H1 (cell line): ENCODE measurements around the gene BIRC2. TPM values are rescaled to one million over a fixed set of nuclear protein-coding genes. Genes with fewer than 3 reads are reported as not detected.
A peak's percentile ranks its signal among the peaks of the same experiment; 100 is the strongest.
"Not testable (repeated sequence)": the region's sequence is repeated elsewhere in the genome, so short reads cannot be mapped to it uniquely, and the experiment has no call there.

Source experiments
- CTCF ChIA-PET: fragments of 300-600 bp; sonication (Branson Sonifier 250); formaldehyde crosslinking; loops from one replicate; lab custom pipeline; 2021; ENCODE audit not compliant: partially characterized antibody; lab: Charles Lee
- POLR2A ChIA-PET: fragments of 300-600 bp; sonication (Branson Sonifier 250); formaldehyde crosslinking; loops from one replicate; lab custom pipeline; 2021; ENCODE audit warnings: inconsistent platforms; ENCODE audit not compliant: partially characterized antibody; lab: Charles Lee
- DNase-seq, 2 experiments: peaks; one replicate each; pipeline versions ENCODE4 v3.0.0 to v3.0.0-alpha.2; 2010 to 2022; ENCODE audit warnings: low spot score in 2 of 2, low read depth in 1 of 2, mixed read lengths in 1 of 2
- FAIRE-seq: peaks from 2 replicates; lab custom pipeline; 2011; peaks lifted over from hg19 to GRCh38; lab: Jason Lieb, UNC
- H2AFZ ChIP-seq: 2 replicates; pipeline ENCODE4 v1.8.1; 2012; ENCODE audit warnings: low read length, inconsistent platforms
- H2AK5ac ChIP-seq: 2 replicates; pipeline ENCODE4 v1.6.1; 2013; ENCODE audit warnings: low read depth, low read length
- H2BK120ac ChIP-seq: replicated peaks from 2 replicates; pipeline ENCODE3; 2013; ENCODE audit warnings: low read depth, low read length, inconsistent platforms
- H2BK12ac ChIP-seq: 2 replicates; pipeline ENCODE4 v1.6.1; 2013; ENCODE audit warnings: low read depth, low read length
- H2BK15ac ChIP-seq: 2 replicates; pipeline ENCODE4 v1.6.1; 2013; ENCODE audit warnings: low read length
- H2BK20ac ChIP-seq: 2 replicates; pipeline ENCODE4 v1.6.1; 2013; ENCODE audit warnings: low read length
- H2BK5ac ChIP-seq: 2 replicates; pipeline ENCODE4 v1.6.1; 2013; ENCODE audit warnings: low read depth, low read length
- H3K14ac ChIP-seq: 2 replicates; pipeline ENCODE4 v1.6.1; 2013; ENCODE audit warnings: inconsistent platforms; ENCODE audit not compliant: insufficient read length
- H3K18ac ChIP-seq: 2 replicates; pipeline ENCODE4 v1.6.1; 2013; ENCODE audit warnings: low read length; ENCODE audit errors: extremely low read depth
- H3K23ac ChIP-seq: 2 replicates; pipeline ENCODE4 v1.6.1; 2013; ENCODE audit warnings: inconsistent platforms; ENCODE audit not compliant: insufficient read length
- H3K23me2 ChIP-seq: 2 replicates; pipeline ENCODE4 v1.6.1; 2013; ENCODE audit warnings: low read depth, low read length
- H3K27ac ChIP-seq: 2 replicates; pipeline ENCODE4 v1.6.1; 2011; ENCODE audit warnings: low read depth, low read length, inconsistent platforms
- H3K27me3 ChIP-seq, 4 experiments: replicated peaks in 1 of 4; 1 replicate in 1 of 4; 2 replicates in 3 of 4; pipeline versions ENCODE4 v1.6.1 to v1.8.1; 2011 to 2013; ENCODE audit warnings: low read length in 3 of 4, mild to moderate bottlenecking in 3 of 4, inconsistent platforms in 2 of 4, mixed read lengths in 2 of 4, moderate library complexity in 1 of 4; ENCODE audit not compliant: control insufficient read depth in 3 of 4, insufficient read depth in 3 of 4; ENCODE audit errors: extremely low read depth in 1 of 4
- H3K36me3 ChIP-seq, 4 experiments: 2 replicates each; pipeline versions ENCODE4 v1.6.1 to v1.8.1; 2011 to 2013; ENCODE audit warnings: mild to moderate bottlenecking in 4 of 4, low read length in 3 of 4, moderate library complexity in 2 of 4, control low read depth in 1 of 4, inconsistent platforms in 1 of 4; ENCODE audit not compliant: insufficient read depth in 4 of 4, control insufficient read depth in 2 of 4
- H3K4ac ChIP-seq: replicated peaks from 2 replicates; pipeline ENCODE3; 2013; ENCODE audit warnings: low read length, low read depth, mixed read lengths, inconsistent platforms; ENCODE audit not compliant: insufficient read length
- H3K4me1 ChIP-seq, 4 experiments: replicated peaks in 1 of 4; 1 replicate in 1 of 4; 2 replicates in 3 of 4; pipeline versions ENCODE4 v1.6.1 to v1.8.1; 2011 to 2013; ENCODE audit warnings: low read length in 3 of 4, inconsistent platforms in 2 of 4, mixed read lengths in 1 of 4; ENCODE audit not compliant: insufficient read depth in 4 of 4, control insufficient read depth in 3 of 4
- H3K4me2 ChIP-seq, 2 experiments: 2 replicates each; pipeline versions ENCODE4 v1.6.1 to v1.8.1; 2011 to 2013; ENCODE audit warnings: low read depth in 2 of 2, low read length in 2 of 2, control low read depth in 1 of 2, inconsistent platforms in 1 of 2, mild to moderate bottlenecking in 1 of 2; ENCODE audit not compliant: insufficient read depth in 1 of 2
- H3K4me3 ChIP-seq, 4 experiments: fragments of 200-600, 300-600 bp in 1 of 4; sonication (generic), shearing (Covaris generic), sonication (Bioruptor Twin) in 1 of 4; 2 replicates each; pipeline versions ENCODE4 v1.5.1 to v1.8.1; 2011 to 2016; ENCODE audit warnings: low read length in 4 of 4, low read depth in 3 of 4, control low read depth in 2 of 4, inconsistent platforms in 2 of 4, mild to moderate bottlenecking in 2 of 4, mixed read lengths in 1 of 4, moderate library complexity in 1 of 4; ENCODE audit not compliant: insufficient read depth in 2 of 4; ENCODE audit errors: extremely low read depth in 1 of 4
- H3K56ac ChIP-seq: replicated peaks from 2 replicates; pipeline ENCODE3; 2013; ENCODE audit warnings: low read depth, mild to moderate bottlenecking, mixed read lengths, low read length, inconsistent platforms; ENCODE audit not compliant: insufficient read length
- H3K79me1 ChIP-seq: 2 replicates; pipeline ENCODE4 v1.6.1; 2013; ENCODE audit warnings: low read depth, low read length, control low read depth
- H3K79me2 ChIP-seq, 2 experiments: 2 replicates each; pipeline versions ENCODE4 v1.6.1 to v1.8.1; 2012 to 2013; ENCODE audit warnings: low read length in 2 of 2, mild to moderate bottlenecking in 2 of 2, inconsistent platforms in 1 of 2; ENCODE audit not compliant: insufficient read depth in 2 of 2, control insufficient read depth in 1 of 2
- H3K9ac ChIP-seq, 4 experiments: replicated peaks in 1 of 4; 1 replicate in 1 of 4; 2 replicates in 3 of 4; pipeline versions ENCODE4 v1.6.1 to v1.8.1; 2011 to 2013; ENCODE audit warnings: low read depth in 3 of 4, low read length in 3 of 4, control low read depth in 2 of 4, mild to moderate bottlenecking in 2 of 4, moderate library complexity in 2 of 4, inconsistent platforms in 1 of 4; ENCODE audit errors: extremely low read depth in 1 of 4
- H3K9me3 ChIP-seq, 2 experiments: 2 replicates each; pipeline versions ENCODE4 v1.6.1 to v1.8.1; 2012 to 2013; ENCODE audit warnings: mild to moderate bottlenecking in 2 of 2, moderate library complexity in 2 of 2, control low read depth in 1 of 2, inconsistent platforms in 1 of 2, low read depth in 1 of 2, low read length in 1 of 2, mixed read lengths in 1 of 2; ENCODE audit not compliant: insufficient read depth in 2 of 2
- H4K20me1 ChIP-seq, 2 experiments: replicated peaks in 1 of 2; 2 replicates each; pipeline versions ENCODE3 to v1.8.1; 2011 to 2013; ENCODE audit warnings: inconsistent platforms in 2 of 2, low read length in 2 of 2, mild to moderate bottlenecking in 1 of 2; ENCODE audit not compliant: insufficient read depth in 2 of 2, control insufficient read depth in 1 of 2
- H4K5ac ChIP-seq: 2 replicates; pipeline ENCODE4 v1.6.1; 2013; ENCODE audit warnings: low read length, low read depth, mixed read lengths, inconsistent platforms; ENCODE audit not compliant: insufficient read length
- H4K8ac ChIP-seq: 2 replicates; pipeline ENCODE4 v1.8.0; 2013; ENCODE audit warnings: mild to moderate bottlenecking, moderate library complexity, low read length, inconsistent platforms; ENCODE audit not compliant: insufficient read depth; ENCODE audit errors: extremely low read depth
- H4K91ac ChIP-seq: replicated peaks from 2 replicates; pipeline ENCODE3; 2013; ENCODE audit warnings: low read length, mixed read lengths, inconsistent platforms; ENCODE audit not compliant: insufficient read length
- ASH2L ChIP-seq: fragments of 200-600, 300-600 bp; sonication (generic); IDR thresholded peaks from one replicate; pipeline ENCODE4 v1.7.1; 2017; ENCODE audit warnings: low read length
- CTBP2 ChIP-seq: IDR thresholded peaks from 2 replicates; pipeline ENCODE4 v1.7.0; 2011; ENCODE audit warnings: borderline replicate concordance, mild to moderate bottlenecking, moderate library complexity, mixed read lengths, low read length; ENCODE audit not compliant: insufficient read depth, insufficient read length
- PHF8 ChIP-seq: fragments of 200-600 bp; sonication (generic); conservative IDR thresholded peaks from 2 replicates; pipeline ENCODE4 v1.7.1; 2012; ENCODE audit warnings: low read depth, mild to moderate bottlenecking, inconsistent platforms, low read length, moderate library complexity
- SP2 ChIP-seq: IDR thresholded peaks from 2 replicates; pipeline ENCODE4 v1.6.1; 2012; ENCODE audit warnings: mild to moderate bottlenecking, low read length, inconsistent platforms
- SUZ12 ChIP-seq: fragments of 200-600 bp; sonication (generic); IDR thresholded peaks from 2 replicates; pipeline ENCODE4 v1.6.1; 2012; ENCODE audit warnings: mild to moderate bottlenecking, inconsistent platforms, low read length, moderate library complexity, mixed read lengths
- WGBS, 2 experiments: shearing (Covaris generic) in 1 of 2; methylation state at CpG; one replicate each; pipeline versions ENCODE4 v1.1.6 to v1.1.7; 2013 to 2015; ENCODE audit warnings: low lambda C conversion rate in 2 of 2, mixed read lengths in 2 of 2, inconsistent platforms in 1 of 2, low coverage in 1 of 2, missing lambda C conversion rate in 1 of 2; ENCODE audit not compliant: insufficient replicate concordance in 2 of 2, insufficient coverage in 1 of 2, insufficient read length in 1 of 2; ENCODE audit errors: extremely low coverage in 1 of 2, missing lambda C conversion rate in 1 of 2; 5-methylcytosine and 5-hydroxymethylcytosine counted together
- polyA plus RNA-seq, 7 experiments: library from polyadenylated mRNA; depleted of rRNA in 3 of 7; stranded (reverse) in 5 of 7; unstranded in 2 of 7; fragments of >200 nt in 5 of 7; fragments of 200-250 nt in 2 of 7; gene quantifications; 1 replicate in 5 of 7; 2 replicates in 1 of 7; 4 replicates in 1 of 7; pipeline versions ENCODE4 v1.2.1 to v1.2.3, GENCODE V29; 2011 to 2013; ENCODE audit warnings: missing spikeins in 2 of 7, mixed read lengths in 2 of 7
- total RNA-seq: library from RNA; stranded (reverse); fragmentation: NEBNext Ultra II Directional; extraction: Animal tissue kit (Norgen Biotek cat#: 25700); gene quantifications from 2 replicates; pipeline ENCODE4 v1.2.1, GENCODE V29; 2021
- TF ChIP-seq, protein P1 (sequence below): IDR thresholded peaks from 2 replicates; pipeline ENCODE4 v1.6.1; 2012; ENCODE audit warnings: inconsistent platforms

Gene BIRC2
- total and polyA plus RNA-seq, 2 of the 8 experiments (the other 6 are each of a cell fraction or from before 2014, with no cell fraction given), result 18.4 to 24.7 TPM

DNA sequence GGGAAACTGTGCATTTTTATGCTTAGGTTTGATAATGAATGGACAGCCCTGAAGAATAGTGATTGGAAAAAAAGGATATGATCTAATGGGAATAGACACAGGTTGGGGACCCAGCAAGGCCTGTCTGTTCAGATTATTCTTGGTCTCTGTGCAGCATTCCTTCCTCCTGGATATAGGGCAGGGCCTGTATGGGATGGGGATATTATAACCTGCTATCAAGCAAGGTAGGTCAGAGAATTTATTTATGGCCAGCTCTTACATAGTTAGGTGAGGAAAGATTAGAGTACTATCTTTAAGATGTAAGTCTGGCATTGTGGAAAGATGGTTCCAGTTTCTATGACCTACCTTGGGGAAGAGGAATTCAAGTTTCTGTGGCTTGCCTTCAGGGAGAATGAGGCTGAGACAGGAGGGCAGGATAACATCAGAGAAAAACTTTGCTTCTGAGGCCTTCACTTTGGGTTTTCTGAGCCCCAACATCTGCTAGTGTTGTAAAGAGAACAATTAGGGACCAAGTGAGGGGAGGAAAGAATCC lies 8.5 kb upstream of the BIRC2 start (continued):
- TF ChIP-seq PHF8, result no peak
- TF ChIP-seq, protein P1, sequence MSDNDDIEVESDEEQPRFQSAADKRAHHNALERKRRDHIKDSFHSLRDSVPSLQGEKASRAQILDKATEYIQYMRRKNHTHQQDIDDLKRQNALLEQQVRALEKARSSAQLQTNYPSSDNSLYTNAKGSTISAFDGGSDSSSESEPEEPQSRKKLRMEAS, result no peak
- TF ChIP-seq ASH2L, result no peak
- no peak for TF ChIP-seq CTBP2
- no peak for TF ChIP-seq SP2
- no peak for TF ChIP-seq SUZ12

DNA sequence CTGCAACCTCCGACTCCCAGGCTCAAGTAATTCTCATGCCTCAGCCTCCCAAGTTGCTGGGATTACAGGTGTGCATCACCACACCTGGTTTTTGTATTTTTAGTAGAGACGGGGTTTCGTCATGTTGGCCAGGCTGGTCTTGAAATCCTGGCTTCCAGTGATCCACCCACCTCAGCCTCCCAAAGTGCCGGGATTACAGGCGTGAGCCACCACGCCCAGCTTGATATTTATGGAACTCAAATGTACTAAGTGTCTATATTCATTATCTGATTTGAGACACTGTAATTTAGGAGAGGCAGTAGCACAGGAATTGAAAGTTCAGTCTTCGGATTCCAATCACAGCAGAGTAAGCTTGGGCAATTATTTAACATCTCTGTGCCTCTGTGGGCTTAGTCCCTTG lies 5.7 kb upstream of the BIRC2 start:
- peak overlapping the region; percentile 47 for H2AFZ ChIP-seq
- not testable (repeated sequence) for H3K4ac ChIP-seq, FAIRE-seq, H4K8ac ChIP-seq, H4K20me1 ChIP-seq, H2BK15ac ChIP-seq, H2BK5ac ChIP-seq, H3K79me2 ChIP-seq, H3K18ac ChIP-seq, DNase-seq, H3K36me3 ChIP-seq, H2BK120ac ChIP-seq, H3K4me1 ChIP-seq, H3K27me3 ChIP-seq, H3K9ac ChIP-seq, H3K23ac ChIP-seq, H4K91ac ChIP-seq, H3K4me3 ChIP-seq, H3K4me2 ChIP-seq, H3K79me1 ChIP-seq, H3K27ac ChIP-seq, H3K14ac ChIP-seq, H3K23me2 ChIP-seq, H3K9me3 ChIP-seq, H3K56ac ChIP-seq, H2BK12ac ChIP-seq, H2BK20ac ChIP-seq, H4K5ac ChIP-seq, H2AK5ac ChIP-seq
- WGBS, 2 experiments, result 80% methylated on average over 7 of the region's 7 CpGs; no CpG with 5 or more reads in 1 of the 2 experiments
- CTCF ChIA-PET, result interaction anchor here (0.6 to 3.8 kb wide), 52 partner anchors 8 to 666 kb away, joined by 3 to 34 read pairs (median 5); no protein-coding TSS in a partner anchor
- POLR2A ChIA-PET, result interaction anchor here (0.6 to 0.8 kb wide), 2 partner anchors 21 to 112 kb away, joined by 3 read pairs; partner anchors contain the start of gene TMEM123
